HG03354 (cell line): ENCODE measurements around the gene PLEKHA4.
"Not testable (repeated sequence)": the region's sequence is repeated elsewhere in the genome, so short reads cannot be mapped to it uniquely, and the experiment has no call there.

Experiments
- ATAC-seq: cut with Tn5 transposase; IDR thresholded peaks from one replicate; pipeline ENCODE4 v1.9.1; 2021; ENCODE audit warnings: mild to moderate bottlenecking; ENCODE audit not compliant: unreplicated experiment, poor library complexity, severe bottlenecking

Gene PLEKHA4, protein sequence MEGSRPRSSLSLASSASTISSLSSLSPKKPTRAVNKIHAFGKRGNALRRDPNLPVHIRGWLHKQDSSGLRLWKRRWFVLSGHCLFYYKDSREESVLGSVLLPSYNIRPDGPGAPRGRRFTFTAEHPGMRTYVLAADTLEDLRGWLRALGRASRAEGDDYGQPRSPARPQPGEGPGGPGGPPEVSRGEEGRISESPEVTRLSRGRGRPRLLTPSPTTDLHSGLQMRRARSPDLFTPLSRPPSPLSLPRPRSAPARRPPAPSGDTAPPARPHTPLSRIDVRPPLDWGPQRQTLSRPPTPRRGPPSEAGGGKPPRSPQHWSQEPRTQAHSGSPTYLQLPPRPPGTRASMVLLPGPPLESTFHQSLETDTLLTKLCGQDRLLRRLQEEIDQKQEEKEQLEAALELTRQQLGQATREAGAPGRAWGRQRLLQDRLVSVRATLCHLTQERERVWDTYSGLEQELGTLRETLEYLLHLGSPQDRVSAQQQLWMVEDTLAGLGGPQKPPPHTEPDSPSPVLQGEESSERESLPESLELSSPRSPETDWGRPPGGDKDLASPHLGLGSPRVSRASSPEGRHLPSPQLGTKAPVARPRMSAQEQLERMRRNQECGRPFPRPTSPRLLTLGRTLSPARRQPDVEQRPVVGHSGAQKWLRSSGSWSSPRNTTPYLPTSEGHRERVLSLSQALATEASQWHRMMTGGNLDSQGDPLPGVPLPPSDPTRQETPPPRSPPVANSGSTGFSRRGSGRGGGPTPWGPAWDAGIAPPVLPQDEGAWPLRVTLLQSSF

DNA sequence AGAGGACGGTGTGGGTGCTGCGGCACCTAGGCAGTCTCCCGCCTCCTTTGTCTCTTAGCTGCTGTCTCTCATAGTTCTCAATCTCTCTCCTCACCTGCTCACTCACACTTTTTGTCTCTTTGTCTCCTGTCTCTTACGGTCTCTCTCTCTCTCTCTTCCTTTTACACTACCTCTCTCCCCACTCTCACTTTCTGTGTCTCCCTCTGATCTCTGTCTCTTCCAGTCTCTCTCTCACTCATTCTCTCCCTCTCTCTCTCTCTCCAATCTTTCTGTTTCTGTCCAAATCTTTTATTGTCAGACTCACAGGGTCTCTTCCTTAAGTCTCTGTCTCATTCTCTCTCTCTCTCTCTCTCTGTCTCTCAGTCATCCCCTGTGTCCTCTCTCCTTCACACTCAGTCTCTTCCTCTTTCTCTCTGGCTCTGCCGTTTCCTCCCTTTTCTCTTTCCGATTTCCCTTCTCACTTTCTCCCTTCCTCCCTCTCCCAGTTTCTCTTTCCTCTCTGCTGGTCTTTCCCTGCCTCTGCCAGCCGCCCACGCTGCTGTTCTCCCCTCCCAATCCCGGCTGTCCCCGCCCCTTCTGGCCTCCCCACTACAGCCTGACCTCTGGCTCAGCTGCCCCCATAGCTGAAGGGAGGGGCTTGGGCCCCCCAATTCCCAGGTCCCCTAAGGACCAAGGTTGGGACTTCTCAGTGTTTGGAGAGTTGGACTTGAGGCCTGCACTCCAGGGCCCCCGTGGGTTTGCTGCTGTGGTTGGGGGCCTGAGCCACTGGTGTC, at the start of gene PLEKHA4:
Gene PLEKHA4, minus strand, starts transcription at position 504 of the 773 bp plus-strand sequence. CDS start 997 bp downstream, outside the sequence.
- ATAC-seq: no peak

DNA sequence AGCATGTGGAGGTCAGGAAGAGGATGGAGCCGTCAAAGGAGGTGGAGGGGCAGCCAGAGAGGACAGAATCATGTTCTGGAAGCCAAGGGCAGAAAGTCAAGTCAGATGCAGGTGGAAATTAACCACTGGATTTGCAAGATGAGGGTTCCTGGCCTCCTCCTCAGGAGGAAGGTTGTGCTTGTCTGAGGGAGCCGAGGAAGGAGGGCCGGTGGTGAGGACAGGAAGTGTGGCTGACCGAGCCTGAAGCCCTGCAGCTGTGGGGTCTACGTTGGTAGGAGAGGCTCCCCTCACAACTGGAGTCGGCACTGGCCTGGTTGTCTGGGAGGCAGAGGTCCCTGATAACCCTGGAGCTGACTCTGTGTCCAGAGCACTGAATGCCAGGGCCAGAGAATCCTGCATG, 49.7 kb upstream of the PLEKHA4 start:
- ATAC-seq: no peak

DNA sequence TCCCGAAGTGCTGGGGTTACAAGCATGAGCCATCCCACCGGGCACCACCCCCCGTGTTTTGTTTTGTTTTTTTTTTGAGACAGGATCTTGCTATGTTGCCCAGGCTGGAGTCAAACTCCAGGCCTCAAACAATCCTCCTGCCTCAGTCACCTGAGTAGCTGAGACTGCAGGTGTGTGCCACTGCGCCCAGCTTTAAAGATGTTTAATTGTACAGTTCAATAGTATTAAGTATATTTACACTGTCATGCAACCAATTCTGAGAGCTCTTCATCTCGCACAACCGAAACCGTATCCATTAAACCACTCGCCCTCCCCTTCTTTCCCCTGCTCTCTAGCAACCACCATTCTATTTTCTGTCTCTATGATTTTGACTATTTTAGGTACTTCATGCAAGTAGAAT, 47.3 kb upstream of the PLEKHA4 start:
- no peak for ATAC-seq

DNA sequence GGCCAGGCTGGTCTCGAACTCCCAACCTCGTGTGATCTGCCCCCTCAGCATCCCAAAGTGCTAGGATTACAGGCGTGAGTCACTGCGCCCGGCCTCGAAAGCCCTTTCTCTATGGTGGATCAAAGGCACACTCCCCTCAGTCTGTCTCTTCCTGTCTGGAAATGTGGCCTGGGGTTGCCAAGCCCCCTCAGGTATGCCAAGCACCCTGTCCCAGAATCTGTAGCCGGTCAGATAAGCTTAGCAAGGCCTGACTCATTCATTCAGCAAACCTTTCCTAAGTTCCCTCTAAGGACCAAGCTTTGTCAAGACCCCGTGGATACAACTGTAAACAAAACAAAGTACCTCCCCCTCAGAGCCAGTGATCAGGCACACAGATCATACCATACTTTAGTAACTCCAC, 45.8 kb upstream of the PLEKHA4 start:
- no peak for ATAC-seq

DNA sequence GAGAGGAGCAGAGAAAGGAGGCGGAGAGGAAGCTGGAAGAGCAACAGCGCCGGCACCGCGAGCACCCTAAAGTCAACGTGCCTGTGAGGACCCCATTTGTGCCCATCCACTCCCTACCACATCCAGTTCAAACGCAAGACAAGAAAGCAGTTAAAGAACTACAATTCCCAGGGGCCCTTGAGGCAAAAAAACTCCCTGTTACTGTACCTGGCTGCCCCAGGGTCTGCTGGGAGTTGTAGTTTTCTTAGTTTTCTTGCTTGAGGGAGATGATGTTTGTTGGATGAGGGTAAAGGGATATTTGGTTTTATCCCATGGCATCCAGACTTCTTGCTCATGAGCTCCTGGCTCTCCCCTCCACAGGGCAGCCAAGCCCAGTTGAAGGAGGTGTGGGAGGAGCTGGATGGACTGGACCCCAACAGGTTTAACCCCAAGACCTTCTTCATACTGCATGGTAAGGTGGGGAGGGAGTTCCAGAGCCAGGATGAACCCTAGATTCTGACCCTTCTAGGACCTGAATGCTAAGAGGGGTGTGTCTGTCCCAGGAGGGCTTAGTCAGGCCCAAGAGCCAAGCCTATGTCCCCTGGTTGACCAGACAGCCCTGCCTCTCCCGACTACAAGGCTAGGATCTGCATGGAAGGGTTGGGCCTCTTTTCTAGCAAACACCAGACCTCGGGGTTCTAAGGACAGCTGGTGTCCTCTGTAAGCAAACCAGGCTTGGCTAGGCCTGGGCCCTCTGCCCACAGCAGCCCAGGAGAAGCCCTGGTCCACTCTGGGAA, 44.9 kb upstream of the PLEKHA4 start:
- ATAC-seq: no peak

DNA sequence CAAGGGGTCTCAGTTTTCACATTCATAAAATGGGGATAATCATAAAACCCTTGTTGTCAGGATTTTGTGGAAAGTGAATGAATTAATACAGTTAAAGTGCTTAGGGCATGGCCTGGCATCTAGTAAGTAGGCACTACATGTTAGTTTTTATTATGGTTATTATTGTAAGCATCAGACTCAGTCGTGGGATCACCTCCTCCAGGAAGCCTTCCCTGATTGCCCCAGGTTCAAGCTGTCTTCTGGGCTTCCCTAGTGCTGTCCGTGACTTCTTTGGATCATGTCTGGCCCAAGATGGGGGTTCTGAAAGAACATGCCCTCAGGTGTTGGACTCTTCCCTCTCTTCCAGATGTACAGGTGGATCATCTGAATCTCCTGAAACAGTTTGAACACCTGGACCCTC, 42.4 kb upstream of the PLEKHA4 start:
- ATAC-seq: no peak

DNA sequence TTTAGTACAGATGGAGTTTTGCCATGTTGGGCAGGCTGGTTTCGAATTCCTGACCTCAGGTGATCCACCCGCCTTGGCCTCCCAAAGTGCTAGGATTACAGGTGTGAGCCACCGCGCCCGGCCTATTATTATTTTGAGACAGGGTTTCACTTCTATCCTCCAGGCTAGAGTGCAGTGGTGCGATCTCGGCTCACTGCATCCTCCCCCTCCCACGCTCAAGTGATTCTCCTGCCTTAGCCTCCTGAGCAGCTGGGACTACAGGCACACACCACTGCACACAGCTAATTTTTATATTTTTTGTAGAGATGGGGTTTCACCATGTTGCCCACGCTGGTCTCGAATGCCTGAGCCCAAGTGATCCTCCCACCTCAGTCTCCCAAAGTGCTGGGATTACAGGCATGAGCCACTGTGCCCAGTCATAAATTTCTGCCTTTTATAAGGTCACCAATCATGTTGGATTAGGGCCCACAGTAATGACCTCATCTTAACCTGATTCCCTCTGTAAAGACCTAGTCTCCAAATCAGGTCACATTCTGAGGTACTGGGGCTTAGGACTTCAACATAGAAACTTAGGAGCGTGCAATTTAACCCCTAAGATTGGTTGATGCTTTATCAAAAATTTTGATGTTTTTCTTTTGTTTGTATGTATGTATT, 41.1 kb upstream of the PLEKHA4 start:
- not testable (repeated sequence) for ATAC-seq

DNA sequence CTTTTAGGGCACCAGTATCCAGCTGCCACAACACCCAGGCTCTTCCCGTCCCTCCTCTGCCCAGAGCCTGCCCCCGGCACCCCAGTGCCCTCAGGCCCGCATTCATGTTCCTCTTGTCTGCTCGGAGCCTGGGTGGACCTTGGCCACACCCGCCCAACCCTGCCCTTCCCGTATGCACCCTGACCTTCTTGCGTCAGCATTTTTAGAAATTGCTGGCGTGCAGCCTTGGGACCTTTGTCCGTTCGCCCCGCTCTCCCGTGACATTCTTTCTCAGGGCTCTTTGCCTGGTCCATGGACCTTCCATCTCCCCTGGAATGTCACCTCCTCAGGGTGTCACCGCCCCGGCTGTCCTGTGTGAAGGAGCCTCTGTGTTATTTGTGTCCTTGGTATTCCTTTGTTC, 39.3 kb upstream of the PLEKHA4 start:
- ATAC-seq: no peak

DNA sequence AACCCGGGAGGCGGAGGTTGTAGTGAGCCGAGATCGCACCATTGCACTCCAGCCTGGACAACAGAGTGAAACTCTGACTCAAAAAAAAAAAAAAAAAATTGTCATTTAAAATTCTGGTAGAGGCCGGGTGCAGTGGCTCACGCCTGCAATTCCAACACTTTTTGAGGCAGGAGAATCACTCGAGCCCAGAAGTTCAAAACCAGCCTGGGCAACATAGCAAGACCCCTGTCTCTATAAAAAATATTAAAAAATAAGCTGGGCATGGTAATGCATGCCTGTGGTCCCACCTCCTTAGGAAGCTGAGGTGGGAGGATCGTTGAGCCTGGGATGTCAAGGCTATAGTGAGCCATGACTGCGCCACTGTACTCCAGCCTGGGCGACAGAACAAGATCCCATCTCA, 37.9 kb upstream of the PLEKHA4 start:
- ATAC-seq: no peak

DNA sequence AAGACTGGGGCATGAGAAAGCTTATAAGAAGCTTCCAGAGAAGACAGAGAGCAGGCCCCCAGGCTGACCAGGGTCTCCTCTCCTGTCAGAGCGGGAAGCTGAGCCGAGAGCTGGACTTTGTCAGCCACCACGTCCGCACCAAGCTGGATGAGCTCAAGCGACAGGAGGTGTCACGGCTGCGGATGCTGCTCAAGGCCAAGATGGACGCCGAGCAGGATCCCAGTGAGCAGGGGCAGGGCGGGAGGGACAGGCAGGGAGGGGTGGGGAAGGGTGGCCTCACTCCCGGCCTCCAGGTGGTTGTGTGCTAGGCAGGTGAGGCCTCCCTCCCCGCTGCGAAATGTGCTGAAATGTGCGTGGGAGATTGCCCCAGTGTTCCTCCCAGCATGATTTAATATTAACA, 37.2 kb upstream of the PLEKHA4 start:
- no peak for ATAC-seq

DNA sequence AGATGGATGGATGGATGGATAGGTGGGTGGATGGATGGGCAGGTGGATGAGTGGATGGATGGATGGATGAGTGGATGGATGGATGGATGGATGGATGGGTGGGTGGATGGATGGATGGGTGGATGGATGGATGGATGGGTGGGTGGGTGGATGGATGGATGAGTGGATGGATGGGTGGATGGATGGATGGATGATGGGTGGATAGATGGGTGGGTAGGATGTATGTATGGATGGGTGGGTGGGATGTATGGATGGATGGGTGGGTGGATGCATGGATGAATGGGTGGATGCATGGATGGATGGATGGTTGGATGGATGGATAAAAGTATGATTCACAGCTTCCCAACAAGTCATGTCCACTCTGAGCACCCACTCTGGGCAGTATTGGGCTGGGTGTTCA, 35.4 kb upstream of the PLEKHA4 start:
- ATAC-seq: not testable (repeated sequence)

DNA sequence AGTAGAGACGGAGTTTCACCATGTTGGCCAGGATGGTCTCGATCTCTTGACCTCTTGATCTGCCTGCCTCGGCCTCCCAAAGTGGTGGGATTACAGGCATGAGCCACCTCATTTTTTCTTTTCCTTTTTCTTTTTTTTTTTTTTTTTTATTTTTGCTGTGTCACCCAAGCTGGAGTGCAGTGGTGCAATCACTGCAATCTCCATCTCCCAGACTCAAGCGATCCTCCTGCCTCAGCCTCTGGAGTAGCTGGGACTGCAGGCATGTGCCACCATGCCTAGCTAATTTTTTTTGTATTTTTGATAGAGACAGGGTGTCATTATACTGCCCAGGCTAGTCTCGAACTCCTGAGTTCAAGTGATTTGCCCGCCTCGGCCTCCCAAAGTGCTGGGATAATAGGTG, 33.9 kb upstream of the PLEKHA4 start:
- ATAC-seq: not testable (repeated sequence)

DNA sequence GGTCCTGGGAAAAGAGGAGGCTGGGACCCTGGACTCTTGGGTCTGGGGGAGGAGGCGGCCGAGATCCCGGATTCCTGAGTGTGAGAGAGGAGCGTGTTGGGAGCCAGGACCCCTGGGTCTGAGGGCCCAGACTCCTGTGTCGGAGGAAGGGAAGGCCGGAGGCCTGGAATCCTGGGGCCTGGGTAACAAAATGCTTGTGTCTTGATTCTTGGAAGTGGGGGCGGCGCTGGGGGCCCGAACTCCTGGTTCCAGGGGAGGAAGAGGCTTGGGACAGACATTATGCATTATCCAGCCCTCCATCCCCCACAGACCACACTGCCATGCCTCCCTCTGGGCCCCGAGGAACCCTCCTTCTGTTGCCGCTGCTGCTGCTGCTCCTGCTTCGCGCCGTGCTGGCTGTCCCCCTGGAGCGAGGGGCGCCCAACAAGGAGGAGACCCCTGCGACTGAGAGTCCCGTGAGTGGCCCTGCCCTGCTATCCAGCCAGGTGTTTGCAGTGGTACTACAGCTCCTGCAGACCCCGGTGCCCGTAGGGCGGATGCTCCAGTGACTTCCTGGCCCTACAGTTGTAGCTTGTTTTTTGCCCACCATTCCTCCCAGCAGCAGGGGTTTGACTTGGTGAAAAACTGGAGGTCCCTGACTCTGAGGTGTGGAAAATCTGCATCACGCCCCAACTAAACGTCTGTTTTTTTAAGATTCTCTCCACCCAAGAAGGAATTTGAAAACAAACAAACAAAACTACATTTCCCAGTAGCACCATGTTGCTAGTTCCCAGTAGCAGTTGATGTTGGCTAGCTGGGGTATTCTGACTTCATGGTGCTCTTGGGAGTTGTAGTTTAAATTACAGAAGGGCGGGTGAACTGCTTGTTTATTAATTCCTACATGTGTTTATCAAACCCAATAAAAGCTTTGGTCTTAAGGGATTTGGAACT, 32.3 kb upstream of the PLEKHA4 start:
- ATAC-seq: no peak

DNA sequence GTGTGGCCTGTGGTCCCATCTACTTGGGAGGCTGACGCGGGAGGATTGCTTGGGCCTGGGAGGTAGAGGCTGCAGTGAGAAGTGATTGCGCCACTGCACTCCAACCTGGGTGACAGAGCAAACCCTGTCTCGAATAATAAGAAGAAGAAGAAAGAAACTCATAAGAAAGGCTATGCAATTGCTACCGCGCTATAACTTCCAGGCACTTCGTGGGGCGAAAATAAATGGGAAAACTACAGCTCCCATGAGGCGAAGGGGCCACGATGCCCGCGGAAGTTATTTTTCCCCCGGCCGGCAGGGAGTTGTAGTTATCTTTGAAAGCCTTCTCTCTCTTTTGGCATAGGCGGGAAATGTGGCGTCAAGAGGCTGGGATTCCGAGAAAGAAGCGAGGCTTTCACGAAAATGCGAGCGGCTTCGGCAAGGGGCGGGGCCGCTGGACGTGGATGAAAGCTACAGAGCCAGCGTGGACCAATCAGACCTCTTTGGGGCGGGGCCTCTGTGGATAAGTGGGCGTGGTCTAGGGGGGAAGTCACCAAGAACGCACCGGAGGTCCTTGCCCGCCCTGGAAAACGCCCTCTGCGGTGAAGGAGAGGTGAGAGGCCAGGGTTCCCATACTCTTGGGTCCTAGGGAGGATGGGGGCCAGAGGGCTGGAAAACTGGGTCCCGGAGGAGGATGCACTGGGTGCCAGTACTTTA, 31.5 kb upstream of the PLEKHA4 start, which contains the start of gene NUCB1:
Gene NUCB1, plus strand, starts transcription at position 532 of the 696 bp plus-strand sequence. CDS start 485 bp downstream, outside the sequence.
- ATAC-seq: peak; percentile 94

DNA sequence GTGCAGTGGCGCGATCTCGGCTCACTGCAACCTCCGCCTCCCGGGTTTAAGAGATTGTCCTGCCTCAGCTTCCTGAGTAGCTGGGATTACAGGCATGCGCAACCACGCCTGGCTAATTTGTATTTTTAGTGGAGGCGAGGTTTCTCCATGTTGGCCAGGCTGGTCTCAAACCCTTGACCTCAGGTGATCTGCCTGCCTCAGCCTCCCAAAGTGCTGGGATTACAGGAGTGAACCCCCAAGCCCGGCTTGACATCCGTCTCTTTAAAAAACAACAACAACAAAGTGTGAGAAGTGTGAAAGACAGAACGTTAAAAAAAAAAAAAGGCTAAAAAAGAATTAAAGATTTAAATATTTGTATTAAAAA, 31.0 kb upstream of the PLEKHA4 start:
- ATAC-seq: not testable (repeated sequence)

DNA sequence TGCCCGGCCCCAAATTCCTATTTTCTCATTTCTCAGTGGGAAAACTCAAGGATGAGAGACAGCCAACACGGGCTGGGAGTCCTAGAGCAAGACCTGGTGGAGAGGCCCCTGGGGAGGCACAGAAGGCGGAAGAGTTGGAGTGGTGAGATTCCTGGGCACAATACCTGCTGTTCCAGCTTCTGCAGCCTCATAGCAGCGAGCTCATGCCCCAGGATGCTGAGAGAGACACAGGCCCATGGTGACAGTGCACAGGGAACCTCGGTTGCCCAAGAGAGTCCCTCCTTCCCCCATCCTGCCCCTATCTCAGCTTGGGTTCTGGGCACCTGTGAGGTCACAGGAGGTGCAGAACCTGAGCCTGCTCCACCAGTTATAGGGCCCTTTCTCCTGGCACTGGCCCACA, 28.8 kb upstream of the PLEKHA4 start:
- ATAC-seq: no peak

DNA sequence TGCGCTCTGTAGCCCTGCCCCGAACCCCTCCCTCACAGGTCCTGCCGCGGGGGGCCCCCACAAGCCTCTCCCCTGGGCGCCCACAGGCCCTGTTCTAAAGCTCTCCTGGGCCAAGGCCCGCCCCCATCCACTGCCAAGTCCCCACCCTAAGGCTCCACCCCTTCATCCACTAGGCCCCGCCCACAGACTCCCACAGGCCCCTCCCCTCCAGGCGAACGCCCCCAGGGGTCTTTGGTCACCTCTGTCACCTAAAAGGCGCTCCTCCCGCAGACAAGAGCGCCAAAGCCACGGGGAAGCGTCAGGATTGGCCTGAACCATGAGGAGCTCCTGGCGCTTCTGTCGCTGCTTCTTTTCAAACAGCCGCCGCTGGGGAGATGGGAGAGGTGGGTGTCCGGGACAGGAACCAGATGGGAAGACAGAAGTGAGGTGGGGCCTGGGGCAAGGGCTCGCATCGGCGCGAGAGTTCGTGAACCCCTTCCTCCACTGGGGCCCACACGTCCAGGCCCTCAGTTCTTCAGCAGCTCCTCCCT, 27.8 kb upstream of the PLEKHA4 start:
- no peak for ATAC-seq
